Measurements from ENCODE around the gene TMTC3. TPM values are rescaled to one million over a fixed set of nuclear protein-coding genes. Genes with fewer than 3 reads are reported as not detected.
A peak's percentile ranks its signal among the peaks of the same experiment; 100 is the strongest.

The TMTC3 gene
- total RNA-seq, 1 donor = 71.7 TPM

DNA sequence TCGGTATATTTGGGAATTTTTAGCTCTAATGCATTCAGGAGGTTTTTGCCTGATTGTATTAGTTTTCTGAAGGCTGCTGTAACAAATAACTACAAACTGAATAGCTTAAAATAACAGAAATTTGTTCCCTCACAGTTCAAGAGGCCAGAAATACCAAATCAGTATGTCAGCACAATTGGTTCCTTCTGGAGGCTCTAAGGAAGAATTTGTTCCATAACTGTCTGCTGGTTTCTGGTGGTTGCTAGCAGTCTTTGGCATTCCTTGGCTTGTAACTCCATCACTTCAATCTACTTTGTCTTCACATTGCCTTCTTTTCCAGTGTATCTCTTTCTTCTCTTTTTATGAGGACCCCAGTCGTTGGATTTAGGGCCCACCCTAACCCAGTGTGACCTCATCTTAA lies 21.3 kb downstream of the TMTC3 start:
- DNase-seq (ENCODE audit: low read depth) = no peak
- TF ChIP-seq, protein P1, sequence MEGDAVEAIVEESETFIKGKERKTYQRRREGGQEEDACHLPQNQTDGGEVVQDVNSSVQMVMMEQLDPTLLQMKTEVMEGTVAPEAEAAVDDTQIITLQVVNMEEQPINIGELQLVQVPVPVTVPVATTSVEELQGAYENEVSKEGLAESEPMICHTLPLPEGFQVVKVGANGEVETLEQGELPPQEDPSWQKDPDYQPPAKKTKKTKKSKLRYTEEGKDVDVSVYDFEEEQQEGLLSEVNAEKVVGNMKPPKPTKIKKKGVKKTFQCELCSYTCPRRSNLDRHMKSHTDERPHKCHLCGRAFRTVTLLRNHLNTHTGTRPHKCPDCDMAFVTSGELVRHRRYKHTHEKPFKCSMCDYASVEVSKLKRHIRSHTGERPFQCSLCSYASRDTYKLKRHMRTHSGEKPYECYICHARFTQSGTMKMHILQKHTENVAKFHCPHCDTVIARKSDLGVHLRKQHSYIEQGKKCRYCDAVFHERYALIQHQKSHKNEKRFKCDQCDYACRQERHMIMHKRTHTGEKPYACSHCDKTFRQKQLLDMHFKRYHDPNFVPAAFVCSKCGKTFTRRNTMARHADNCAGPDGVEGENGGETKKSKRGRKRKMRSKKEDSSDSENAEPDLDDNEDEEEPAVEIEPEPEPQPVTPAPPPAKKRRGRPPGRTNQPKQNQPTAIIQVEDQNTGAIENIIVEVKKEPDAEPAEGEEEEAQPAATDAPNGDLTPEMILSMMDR (IDR thresholded peaks at IDR 0.05; ENCODE audit: insufficient read depth, low read depth, low read length) = no peak
- H3K4me3 ChIP-seq (ENCODE audit: low read depth, low read length) = no peak overlapping the region

DNA sequence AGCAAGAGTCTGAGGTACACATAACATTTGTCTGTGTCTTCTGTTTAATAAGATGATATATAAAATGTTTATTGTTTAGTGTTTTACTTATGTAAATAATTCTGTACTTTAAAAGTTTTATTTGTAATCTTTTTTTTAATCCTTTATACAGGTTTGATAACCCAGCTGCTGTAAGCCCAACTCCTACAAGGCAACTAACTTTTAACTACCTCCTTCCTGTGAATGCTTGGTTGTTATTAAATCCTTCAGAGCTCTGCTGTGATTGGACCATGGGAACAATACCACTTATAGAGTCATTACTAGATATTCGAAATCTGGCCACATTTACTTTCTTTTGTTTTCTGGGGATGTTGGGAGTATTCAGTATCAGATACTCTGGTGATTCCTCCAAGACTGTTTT lies 24.1 kb downstream of the TMTC3 start:
- H3K4me3 ChIP-seq (ENCODE audit: low read depth, low read length) = no peak overlapping the region
- no peak for DNase-seq (ENCODE audit: low read depth)
- TF ChIP-seq, protein P1 (IDR thresholded peaks at IDR 0.05; ENCODE audit: insufficient read depth, low read depth, low read length) = no peak

DNA sequence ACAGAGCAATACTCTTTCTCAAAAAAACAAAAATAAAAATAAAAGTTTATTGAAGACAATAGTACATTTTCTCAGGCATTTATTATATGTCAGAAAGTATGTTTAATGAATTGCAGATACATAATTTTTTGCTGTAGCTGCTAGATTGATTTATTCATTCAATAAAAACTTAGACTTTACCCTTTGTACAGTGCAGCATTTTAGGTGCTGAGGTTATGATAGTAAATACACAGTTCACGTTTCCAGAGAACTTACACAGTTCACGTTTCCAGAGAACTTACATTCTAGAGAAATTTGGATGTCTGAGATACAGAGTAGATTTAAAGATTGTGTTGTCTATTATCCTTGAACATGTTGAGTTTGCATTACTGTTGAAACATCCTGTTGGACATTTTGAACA lies 25.3 kb downstream of the TMTC3 start:
- no peak overlapping the region for H3K4me3 ChIP-seq (ENCODE audit: low read depth, low read length)
- TF ChIP-seq, protein P1 (IDR thresholded peaks at IDR 0.05; ENCODE audit: insufficient read depth, low read depth, low read length) = no peak
- no peak for DNase-seq (ENCODE audit: low read depth)

DNA sequence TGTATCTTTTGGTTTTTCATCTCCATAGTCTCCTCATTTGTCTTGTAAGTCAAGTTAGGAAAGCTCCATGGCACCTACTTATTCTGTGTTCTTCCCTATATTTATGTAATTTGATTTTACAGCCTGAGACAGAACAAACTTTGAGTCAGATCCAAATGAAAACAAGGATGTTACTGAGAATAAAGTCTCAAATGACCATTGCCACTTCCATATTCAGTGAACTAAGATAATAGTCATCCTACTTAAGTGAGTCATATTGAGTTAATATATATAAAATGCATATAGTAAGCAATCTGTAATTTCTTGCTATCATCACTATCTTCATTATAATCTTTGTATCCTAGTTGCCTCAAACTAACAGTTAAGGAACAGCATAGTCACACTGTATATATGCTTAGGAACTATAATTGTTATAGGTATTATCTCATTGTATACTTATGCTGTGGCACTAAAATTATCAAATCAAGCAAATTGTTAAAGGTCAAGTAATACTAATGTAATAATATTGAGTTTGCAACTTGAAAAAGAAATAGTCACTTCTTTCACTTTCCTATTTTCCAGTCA lies 30.8 kb downstream of the TMTC3 start:
- TF ChIP-seq, protein P1 (IDR thresholded peaks at IDR 0.05; ENCODE audit: insufficient read depth, low read depth, low read length) = no peak
- DNase-seq (ENCODE audit: low read depth) = no peak
- H3K4me3 ChIP-seq (ENCODE audit: low read depth, low read length) = no peak overlapping the region

DNA sequence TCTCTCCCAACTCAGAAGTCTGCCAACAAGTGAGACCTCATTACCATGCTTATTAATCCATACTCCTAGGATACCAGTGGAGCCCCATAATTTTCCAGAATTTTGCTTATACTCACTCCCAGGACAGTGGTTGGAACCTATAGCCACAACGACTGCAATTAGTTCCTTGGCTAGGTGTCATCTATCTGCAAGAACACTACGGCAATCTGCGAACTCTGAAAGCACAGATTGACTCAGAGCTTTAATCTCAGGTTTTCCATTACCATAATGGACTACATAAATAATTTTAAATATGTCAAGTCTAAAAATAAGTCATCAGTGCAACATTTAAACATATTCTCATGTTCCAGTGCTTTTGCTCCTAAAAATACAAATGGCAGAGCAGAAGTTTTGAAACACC lies 33.4 kb downstream of the TMTC3 start:
- H3K4me3 ChIP-seq (ENCODE audit: low read depth, low read length) = no peak overlapping the region
- TF ChIP-seq, protein P1 (IDR thresholded peaks at IDR 0.05; ENCODE audit: insufficient read depth, low read depth, low read length) = no peak
- no peak for DNase-seq (ENCODE audit: low read depth)

DNA sequence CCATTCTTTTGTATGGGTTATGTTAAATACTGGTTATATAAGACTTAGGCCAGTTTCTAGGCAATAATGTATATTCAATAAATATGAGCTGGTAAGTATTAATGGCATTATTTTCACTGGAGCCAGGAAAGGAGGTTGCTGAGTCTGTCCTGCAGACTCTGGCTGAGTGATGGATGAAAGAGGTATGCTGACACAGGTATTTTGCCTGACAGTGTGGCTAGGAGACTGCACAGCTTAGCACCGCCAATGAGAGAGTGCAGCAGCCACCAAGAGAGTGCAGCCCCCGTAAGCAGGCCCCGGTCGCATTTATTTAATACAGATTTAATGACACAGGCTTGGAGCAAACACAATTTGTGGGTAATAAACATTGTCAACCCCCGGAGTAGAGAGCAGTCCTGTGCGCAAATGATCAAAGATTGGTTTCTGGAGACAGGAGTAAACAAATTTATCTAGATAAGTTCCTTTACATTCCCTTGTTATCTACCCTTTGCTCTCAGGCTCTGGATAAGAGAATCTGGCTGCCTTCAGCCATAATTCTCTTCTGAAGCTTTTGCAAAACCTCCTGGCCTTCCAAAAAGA lies 37.4 kb downstream of the TMTC3 start:
- TF ChIP-seq, protein P1 (IDR thresholded peaks at IDR 0.05; ENCODE audit: insufficient read depth, low read depth, low read length) = no peak
- DNase-seq (ENCODE audit: low read depth) = no peak
- H3K4me3 ChIP-seq (ENCODE audit: low read depth, low read length) = no peak overlapping the region

DNA sequence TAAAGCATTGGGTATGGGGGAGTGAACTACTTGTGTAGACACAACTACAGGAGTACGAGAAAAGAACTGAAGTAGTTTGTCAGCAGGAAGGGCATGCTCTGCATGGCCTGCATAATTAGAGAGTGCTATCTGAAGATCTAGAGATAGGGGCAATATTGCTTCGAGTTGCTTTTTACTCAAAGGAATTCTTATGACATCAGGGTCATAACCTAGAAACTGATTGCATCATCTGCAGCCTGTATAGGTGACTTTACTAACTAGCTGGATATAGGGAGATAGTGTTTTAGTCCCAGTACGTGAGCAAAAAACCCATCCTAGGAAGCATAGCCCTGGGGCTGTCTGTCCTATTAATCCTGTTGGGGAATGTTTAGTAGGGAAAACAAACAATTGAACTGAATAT lies 39.8 kb downstream of the TMTC3 start:
- TF ChIP-seq, protein P1 (IDR thresholded peaks at IDR 0.05; ENCODE audit: insufficient read depth, low read depth, low read length) = no peak
- DNase-seq (ENCODE audit: low read depth) = peak; percentile 10

More for the DNA sequence above, 39.8 kb downstream of the TMTC3 start:
- no peak overlapping the region for H3K4me3 ChIP-seq (ENCODE audit: low read depth, low read length)

All from fibroblast of villous mesenchyme (primary cell).